Measurements from ENCODE around the gene EEIG1.
A peak's percentile ranks its signal among the peaks of the same experiment; 100 is the strongest.
"Not testable (repeated sequence)": the region's sequence is repeated elsewhere in the genome, so short reads cannot be mapped to it uniquely, and the experiment has no call there.

Gene EEIG1

DNA sequence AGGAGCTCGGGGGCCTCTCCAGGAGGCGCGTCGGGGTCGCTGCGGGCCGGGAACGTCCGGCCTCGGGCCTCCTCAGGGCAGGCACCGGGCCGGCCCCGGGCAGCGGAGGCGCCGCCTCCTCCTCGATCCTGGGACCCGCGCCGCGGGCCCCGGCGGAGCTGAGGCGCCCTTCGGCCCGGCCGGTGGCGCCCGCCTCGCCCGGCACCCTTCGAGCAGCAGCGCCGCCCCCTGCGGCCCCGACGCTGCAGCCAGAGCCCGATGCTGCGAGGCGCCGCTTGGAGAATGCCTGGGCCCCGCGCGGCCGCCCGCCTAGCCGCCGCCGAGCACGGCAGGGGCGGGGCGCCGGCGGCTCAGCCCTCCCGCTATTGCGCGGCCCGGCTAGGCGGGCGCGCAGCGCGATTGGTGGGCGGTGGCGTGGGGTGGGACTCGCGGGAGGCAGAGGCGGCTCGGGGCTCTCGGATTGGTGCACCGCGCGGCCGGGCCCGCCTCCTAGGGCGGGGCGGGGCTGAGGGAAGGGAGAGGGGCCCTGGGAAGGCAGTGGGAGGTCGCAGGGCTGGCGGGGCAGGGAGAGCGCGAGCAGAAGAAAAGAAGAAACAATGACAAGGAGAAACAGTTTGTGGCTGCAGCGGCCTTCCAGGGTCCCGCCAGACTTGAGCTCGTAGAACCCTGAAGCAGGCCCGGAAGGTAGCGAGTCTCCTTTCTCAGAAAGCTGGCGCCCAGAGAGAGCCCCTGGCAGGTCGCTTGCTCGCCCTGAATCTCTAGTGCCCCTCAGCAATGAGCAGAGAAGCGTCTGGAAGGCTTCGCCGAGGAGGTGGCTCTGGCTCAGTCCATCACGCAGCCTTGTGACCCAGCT is at the start of gene EEIG1:
Gene EEIG1, minus strand, starts transcription at position 284 of the 853 bp plus-strand sequence. CDS start 852 bp downstream, outside the sequence.
- DNase-seq (ENCODE audit: low spot score in 2 of 2), result peak; percentile 94
- Mint-ChIP-seq H3K27me3 (no peaks in the 10 kb centered on the region), H3K4me3 (peak within 1 kb of the TSS; percentile 94), H3K9me3 (no peaks in the 10 kb centered on the region), H3K36me3 (ENCODE audit: insufficient read depth) (peaks cover 26% of the 10 kb centered on the region), H3K4me1 (peaks cover 41% of the 10 kb centered on the region), H3K27ac (ENCODE audit: low read depth) (peak within 1 kb of the TSS; percentile 94)
- peak; percentile 92 for ATAC-seq (replicated peaks; ENCODE audit: extremely low read depth, poor library complexity, severe bottlenecking)

DNA sequence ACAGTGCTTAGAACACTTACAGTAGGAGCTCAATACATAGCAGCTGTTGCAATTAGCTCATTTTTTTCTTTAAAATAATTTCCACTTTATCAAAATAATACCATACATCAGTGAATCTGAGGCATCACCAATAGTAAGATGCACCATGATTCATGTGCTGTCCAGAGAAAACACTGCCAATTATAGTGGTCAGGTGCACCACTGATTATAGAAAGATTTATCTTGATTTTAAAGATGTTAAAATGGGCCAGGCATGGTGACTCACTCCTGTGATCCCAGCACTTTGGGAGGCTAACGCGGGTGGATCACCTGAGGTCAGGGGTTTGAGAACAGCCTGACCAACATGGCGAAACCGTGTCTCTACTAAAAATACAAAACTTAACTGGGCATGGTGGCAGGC is 46.9 kb upstream of the EEIG1 start:
- ATAC-seq (replicated peaks; ENCODE audit: extremely low read depth, poor library complexity, severe bottlenecking), result no peak
- H3K9me3 Mint-ChIP-seq, result no peaks in the 10 kb centered on the region

DNA sequence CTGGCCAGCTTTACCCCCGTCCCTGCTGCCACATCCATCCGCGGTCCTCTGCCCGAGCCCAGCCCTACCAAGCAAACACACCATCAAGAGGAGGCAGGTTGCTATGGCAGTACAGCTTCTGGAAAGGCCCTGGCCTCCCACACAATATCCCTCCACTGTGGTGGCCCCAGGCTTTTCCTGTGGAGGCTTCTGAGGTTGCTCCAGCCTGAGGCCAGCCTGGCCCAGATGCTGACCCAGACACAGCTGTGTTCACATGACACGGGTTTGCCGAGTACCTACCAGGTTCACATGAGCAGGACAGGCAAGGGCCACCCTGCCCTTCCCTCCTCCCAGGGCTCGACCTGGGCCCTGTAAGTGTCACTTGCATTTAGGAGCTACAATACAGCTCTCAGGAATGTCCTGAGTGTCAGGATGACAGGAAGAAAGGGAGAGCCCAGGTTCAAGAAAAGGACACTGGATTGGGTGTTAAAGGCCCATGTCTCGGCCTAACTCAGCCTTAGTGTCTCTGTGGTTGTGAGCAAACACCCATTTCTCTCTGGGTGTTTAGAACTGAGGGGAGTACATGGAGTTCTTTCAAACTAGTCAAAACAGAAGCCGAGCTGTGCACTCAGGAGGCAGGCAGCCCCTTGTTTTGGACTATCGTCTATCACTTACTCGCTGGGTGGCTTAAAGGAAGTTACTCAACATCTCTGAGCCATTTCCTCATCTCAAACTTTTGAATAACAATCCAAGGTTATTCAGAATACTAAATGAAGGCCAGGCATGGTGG is 46.2 kb upstream of the EEIG1 start:
- Mint-ChIP-seq H3K27me3 (no peaks in the 10 kb centered on the region), H3K4me3 (peak overlapping the region; percentile 52), H3K4me1 (peaks cover 63% of the 10 kb centered on the region), H3K27ac (ENCODE audit: low read depth) (peak overlapping the region; percentile 97), H3K9me3 (no peaks in the 10 kb centered on the region), H3K36me3 (ENCODE audit: insufficient read depth) (peaks cover 38% of the 10 kb centered on the region)
- ATAC-seq (replicated peaks; ENCODE audit: extremely low read depth, poor library complexity, severe bottlenecking) (peak; percentile 48), DNase-seq (ENCODE audit: low spot score in 2 of 2) (peak; percentile 18 to 68)

More for the DNA sequence above, 46.9 kb upstream of the EEIG1 start:
- H3K4me1 Mint-ChIP-seq, result peaks cover 56% of the 10 kb centered on the region
- H3K36me3 Mint-ChIP-seq (ENCODE audit: insufficient read depth), result peaks cover 38% of the 10 kb centered on the region
- peak overlapping the region; percentile 52 for H3K4me3 Mint-ChIP-seq
- H3K27me3 Mint-ChIP-seq, result no peaks in the 10 kb centered on the region
- H3K27ac Mint-ChIP-seq (ENCODE audit: low read depth), result peak overlapping the region; percentile 97
- DNase-seq (ENCODE audit: low spot score in 2 of 2), result no peak

DNA sequence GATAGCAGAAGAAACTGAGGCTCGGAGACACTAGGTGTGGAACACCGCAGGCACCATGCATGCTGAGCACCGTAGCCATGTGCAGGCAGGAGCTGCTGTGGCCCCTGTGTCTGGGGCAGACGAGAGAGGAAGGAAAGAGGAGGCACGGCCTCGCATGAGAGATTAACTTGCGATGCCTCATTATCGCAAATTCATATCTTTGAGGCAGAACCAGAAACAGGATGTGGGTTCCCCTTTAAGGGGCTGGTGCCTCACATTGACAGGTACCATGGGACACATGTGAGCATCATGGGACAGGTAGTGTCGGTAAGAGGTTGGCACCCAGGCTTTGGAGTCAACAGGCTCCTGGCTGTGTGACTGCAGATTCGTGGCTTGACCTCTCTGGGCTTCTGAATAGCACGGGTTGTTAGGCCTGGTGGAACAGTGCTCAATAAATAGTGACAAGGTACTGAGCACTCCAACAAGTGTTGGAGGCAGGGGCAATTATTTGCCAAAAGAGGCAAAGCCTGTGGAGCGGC is 45.5 kb upstream of the EEIG1 start:
- Mint-ChIP-seq H3K4me1 (peaks cover 70% of the 10 kb centered on the region), H3K4me3 (peak overlapping the region; percentile 52), H3K36me3 (ENCODE audit: insufficient read depth) (peaks cover 39% of the 10 kb centered on the region), H3K27ac (ENCODE audit: low read depth) (peak overlapping the region; percentile 97), H3K9me3 (no peaks in the 10 kb centered on the region), H3K27me3 (no peaks in the 10 kb centered on the region)
- DNase-seq (ENCODE audit: low spot score in 2 of 2) (peak; percentile 59 to 86), ATAC-seq (replicated peaks; ENCODE audit: extremely low read depth, poor library complexity, severe bottlenecking) (peak; percentile 75)

DNA sequence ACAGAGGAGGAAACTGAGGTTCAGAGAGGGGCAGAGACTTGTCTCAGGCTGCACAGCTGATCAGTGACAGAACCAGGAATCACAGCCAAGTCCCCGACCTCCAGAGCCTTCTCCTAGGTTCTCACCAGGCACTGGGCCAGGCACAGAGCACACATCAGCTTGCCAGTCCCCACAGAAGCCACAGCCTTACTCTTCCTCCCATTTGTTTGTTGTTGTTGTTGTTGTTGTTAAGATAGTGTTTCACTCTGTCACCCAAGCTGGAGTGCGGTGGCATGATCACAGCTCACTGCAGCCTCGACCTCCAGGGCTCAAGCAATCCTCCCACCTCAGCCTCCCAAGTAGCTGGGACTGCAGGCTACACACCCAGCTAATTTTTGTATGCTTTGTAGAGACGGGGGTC is 44.9 kb upstream of the EEIG1 start:
- peak overlapping the region; percentile 97 for H3K27ac Mint-ChIP-seq (ENCODE audit: low read depth)
- peaks cover 72% of the 10 kb centered on the region for H3K4me1 Mint-ChIP-seq
- DNase-seq (ENCODE audit: low spot score in 2 of 2), result no peak
- H3K27me3 Mint-ChIP-seq, result no peaks in the 10 kb centered on the region
- peaks cover 37% of the 10 kb centered on the region for H3K36me3 Mint-ChIP-seq (ENCODE audit: insufficient read depth)
- peak overlapping the region; percentile 52 for H3K4me3 Mint-ChIP-seq
- no peaks in the 10 kb centered on the region for H3K9me3 Mint-ChIP-seq
- no peak for ATAC-seq (replicated peaks; ENCODE audit: extremely low read depth, poor library complexity, severe bottlenecking)

DNA sequence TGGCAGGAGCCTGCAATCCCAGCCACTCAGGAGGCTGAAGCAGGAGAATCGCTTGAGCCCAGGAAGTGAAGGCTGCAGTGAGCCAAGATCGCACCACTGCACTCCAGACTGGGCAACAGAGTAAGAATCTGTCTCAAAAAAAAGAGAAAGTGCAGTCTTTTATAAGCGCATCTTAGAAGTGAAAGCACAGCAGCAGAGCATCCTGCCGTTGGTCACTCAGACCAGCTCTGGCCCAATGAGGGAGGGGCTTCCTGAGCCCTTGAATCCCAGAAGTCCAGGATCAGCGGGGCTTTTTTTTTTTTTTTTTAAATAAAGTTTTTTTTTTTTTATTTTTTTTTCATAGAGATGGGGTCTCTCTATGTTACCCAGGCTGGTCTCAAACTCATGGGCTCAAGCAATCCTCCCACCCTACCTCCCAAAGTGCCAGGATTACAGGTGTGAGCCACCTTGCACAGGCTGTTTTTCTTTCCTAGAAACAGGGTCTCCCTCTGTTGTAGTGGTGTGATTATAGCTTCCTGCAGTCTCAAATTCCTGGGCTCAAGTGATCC is 44.0 kb upstream of the EEIG1 start:
- Mint-ChIP-seq H3K9me3 (no peaks in the 10 kb centered on the region), H3K4me3 (peak overlapping the region; percentile 52), H3K27ac (ENCODE audit: low read depth) (peak overlapping the region; percentile 97), H3K4me1 (peaks cover 72% of the 10 kb centered on the region), H3K36me3 (ENCODE audit: insufficient read depth) (peaks cover 36% of the 10 kb centered on the region), H3K27me3 (no peaks in the 10 kb centered on the region)
- ATAC-seq (replicated peaks; ENCODE audit: extremely low read depth, poor library complexity, severe bottlenecking) (no peak), DNase-seq (ENCODE audit: low spot score in 2 of 2) (no peak)

DNA sequence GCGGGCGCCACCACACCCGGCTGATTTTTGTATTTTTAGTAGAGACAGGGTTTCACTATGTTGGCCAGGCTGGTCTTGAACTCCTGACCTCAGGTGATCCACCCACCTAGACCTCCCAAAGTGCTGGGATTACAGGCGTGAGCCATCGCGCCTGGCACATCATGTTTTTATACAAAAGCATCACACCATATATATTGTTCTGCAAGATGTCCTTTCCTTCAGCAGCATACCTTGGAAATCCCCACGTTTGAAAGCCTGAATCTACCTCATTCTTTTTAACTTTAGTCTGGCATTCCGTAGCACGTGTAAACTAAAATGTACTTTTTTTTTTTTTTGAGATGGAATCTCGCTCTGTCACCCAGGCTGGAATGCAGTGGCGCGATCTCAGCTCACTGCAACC is 42.9 kb upstream of the EEIG1 start:
- not testable (repeated sequence) for H3K9me3 Mint-ChIP-seq
- Mint-ChIP-seq H3K27ac (ENCODE audit: low read depth) (peak overlapping the region; percentile 97), H3K4me3 (peak overlapping the region; percentile 58)

DNA sequence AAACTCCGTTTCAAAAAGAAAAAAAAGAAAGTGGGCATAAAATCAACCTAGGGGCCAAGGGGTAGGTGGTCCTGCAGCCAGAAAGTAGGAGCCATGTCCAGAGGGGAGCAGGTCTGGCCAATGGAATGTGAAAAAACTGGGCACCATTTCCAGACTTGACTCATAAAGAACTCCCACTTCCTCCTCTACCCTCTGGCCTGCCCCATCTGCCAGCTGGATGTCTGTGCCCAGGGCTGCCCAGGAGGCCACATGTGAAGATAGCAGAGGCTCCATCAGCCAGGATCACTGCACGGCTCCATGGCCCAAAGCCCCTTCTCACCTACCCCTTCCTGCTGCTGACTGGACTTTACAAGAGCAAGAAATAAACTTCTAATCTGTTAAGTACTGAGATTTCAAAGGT is 42.1 kb upstream of the EEIG1 start:
- no peak for ATAC-seq (replicated peaks; ENCODE audit: extremely low read depth, poor library complexity, severe bottlenecking)
- DNase-seq (ENCODE audit: low spot score in 2 of 2), result no peak
- Mint-ChIP-seq H3K4me3 (peak overlapping the region; percentile 58), H3K27me3 (no peaks in the 10 kb centered on the region), H3K36me3 (ENCODE audit: insufficient read depth) (peaks cover 30% of the 10 kb centered on the region), H3K4me1 (peaks cover 64% of the 10 kb centered on the region), H3K27ac (ENCODE audit: low read depth) (peak overlapping the region; percentile 97), H3K9me3 (no peaks in the 10 kb centered on the region)

More for the DNA sequence above, 42.9 kb upstream of the EEIG1 start:
- DNase-seq (ENCODE audit: low spot score in 2 of 2); ATAC-seq (replicated peaks; ENCODE audit: extremely low read depth, poor library complexity, severe bottlenecking); H3K27me3 Mint-ChIP-seq: not testable (repeated sequence)
- Mint-ChIP-seq H3K4me1 (peaks cover 68% of the 10 kb centered on the region), H3K36me3 (ENCODE audit: insufficient read depth) (peaks cover 35% of the 10 kb centered on the region)

DNA sequence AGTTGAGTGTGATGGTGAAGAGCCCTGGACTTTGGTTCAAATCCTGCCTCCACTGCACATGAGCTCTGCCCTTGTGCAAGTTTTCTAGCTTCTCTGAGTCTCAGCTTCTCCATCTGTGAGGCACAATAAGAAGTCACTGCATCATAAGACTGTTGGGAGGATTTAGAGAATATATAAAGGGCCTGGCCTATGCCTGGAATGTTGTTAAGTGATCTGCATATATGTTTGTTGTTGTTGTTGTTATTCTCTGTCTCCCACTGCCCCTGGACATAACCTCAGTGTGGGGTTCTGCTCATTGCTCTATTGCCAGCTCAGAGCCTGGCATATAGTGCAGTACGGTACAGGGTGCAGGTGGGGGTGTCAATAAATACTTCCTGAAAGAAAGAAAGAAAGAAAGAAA is 40.3 kb upstream of the EEIG1 start:
- Mint-ChIP-seq H3K9me3 (no peaks in the 10 kb centered on the region), H3K4me1 (peaks cover 50% of the 10 kb centered on the region), H3K4me3 (peak overlapping the region; percentile 58), H3K36me3 (ENCODE audit: insufficient read depth) (peaks cover 17% of the 10 kb centered on the region), H3K27me3 (no peaks in the 10 kb centered on the region), H3K27ac (ENCODE audit: low read depth) (peak overlapping the region; percentile 97)
- ATAC-seq (replicated peaks; ENCODE audit: extremely low read depth, poor library complexity, severe bottlenecking), result no peak
- DNase-seq (ENCODE audit: low spot score in 2 of 2), result no peak

DNA sequence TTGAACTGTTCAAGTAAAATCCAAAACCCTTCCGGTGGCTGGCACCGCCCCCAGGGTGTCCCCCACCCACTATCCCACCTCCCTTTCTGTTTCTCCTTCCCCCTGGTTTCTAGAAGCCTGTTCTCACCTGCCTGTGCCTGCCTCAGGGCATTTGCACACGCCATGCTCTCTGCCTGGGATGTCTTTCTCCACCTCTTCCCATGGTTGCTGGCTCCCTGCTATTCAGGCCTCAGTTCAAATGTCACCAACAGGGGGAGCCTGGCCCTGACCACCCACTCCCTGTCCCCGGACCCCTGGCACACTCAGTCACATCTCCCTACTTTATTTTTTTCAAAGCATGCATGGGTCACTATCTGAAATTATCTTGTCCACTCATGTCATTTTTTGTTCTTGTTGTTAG is 39.9 kb upstream of the EEIG1 start:
- ATAC-seq (replicated peaks; ENCODE audit: extremely low read depth, poor library complexity, severe bottlenecking) (no peak), DNase-seq (ENCODE audit: low spot score in 2 of 2) (no peak)
- no peaks in the 10 kb centered on the region for H3K27me3 Mint-ChIP-seq
- peak overlapping the region; percentile 97 for H3K27ac Mint-ChIP-seq (ENCODE audit: low read depth)
- peaks cover 46% of the 10 kb centered on the region for H3K4me1 Mint-ChIP-seq
- H3K9me3 Mint-ChIP-seq, result no peaks in the 10 kb centered on the region
- peaks cover 14% of the 10 kb centered on the region for H3K36me3 Mint-ChIP-seq (ENCODE audit: insufficient read depth)
- H3K4me3 Mint-ChIP-seq, result no peak overlapping the region

DNA sequence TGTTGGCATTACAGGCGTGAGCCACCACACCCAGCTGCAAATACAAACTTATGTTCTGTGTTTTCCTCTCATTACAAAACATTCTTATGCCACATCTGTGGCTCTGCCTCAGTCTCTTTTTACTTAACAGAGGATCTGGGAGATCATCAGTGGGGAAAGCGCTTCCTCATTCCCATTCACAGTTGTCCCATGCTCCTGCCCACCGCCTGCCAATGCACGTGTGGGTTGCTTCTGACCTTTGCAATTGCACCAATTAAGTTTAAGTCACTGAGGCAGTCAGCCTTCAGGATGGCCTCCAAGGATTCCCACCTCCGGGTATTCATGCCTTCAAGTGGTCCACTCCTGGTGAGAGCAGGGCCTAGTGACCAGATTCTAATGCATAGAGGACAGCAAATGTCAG is 34.9 kb upstream of the EEIG1 start:
- DNase-seq (ENCODE audit: low spot score in 2 of 2) (no peak), ATAC-seq (replicated peaks; ENCODE audit: extremely low read depth, poor library complexity, severe bottlenecking) (no peak)
- Mint-ChIP-seq H3K36me3 (ENCODE audit: insufficient read depth) (no peaks in the 10 kb centered on the region), H3K4me1 (peaks cover 7% of the 10 kb centered on the region), H3K9me3 (no peaks in the 10 kb centered on the region), H3K27me3 (no peaks in the 10 kb centered on the region), H3K4me3 (no peak overlapping the region), H3K27ac (ENCODE audit: low read depth) (no peak overlapping the region)

DNA sequence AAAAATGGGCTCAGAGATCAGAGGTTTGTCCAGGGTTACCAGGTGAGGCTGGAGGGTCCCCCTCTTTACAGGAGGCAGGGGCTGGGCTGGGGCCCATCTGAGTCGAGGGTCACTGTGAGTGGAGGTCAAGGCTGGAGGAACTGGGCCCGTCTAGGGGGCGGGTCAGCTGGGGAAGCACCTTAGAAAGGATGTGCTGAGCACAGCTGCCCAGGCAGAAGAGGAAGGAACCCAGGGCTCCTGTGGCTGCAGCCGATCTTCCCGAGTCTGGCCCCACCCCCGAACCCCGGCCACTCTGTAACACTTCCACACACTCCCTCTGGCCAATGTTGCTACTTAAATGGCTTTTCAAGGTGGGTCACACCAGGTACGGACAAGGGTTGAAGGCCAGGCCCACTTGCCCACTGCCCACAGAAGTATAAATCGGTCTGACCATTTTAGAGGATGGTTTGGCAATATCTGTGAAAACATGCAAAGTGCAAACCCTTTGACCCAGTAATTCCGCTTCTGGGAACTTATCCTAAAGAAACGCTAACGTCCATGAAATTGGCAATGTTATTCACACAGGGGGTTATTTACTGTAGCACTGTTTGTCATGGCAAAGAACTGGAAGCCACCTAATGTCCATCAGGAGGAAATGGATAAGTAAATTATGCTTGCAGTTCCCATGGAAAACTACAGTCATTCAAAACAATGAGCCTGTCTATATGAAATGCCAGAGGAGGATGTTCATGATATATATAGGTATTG is 30.5 kb upstream of the EEIG1 start:
- H3K4me1 Mint-ChIP-seq, result peaks cover 38% of the 10 kb centered on the region
- H3K36me3 Mint-ChIP-seq (ENCODE audit: insufficient read depth), result peaks cover 14% of the 10 kb centered on the region
- H3K4me3 Mint-ChIP-seq, result no peak overlapping the region
- peaks cover 5% of the 10 kb centered on the region for H3K9me3 Mint-ChIP-seq
- DNase-seq (ENCODE audit: low spot score in 2 of 2) (no peak), ATAC-seq (replicated peaks; ENCODE audit: extremely low read depth, poor library complexity, severe bottlenecking) (no peak)
- no peak overlapping the region for H3K27ac Mint-ChIP-seq (ENCODE audit: low read depth)
- H3K27me3 Mint-ChIP-seq, result no peaks in the 10 kb centered on the region

All from central memory CD8-positive, alpha-beta T cell (primary cell).